ENCODE measurements around the gene TSPAN9.

TSPAN9 gene

DNA sequence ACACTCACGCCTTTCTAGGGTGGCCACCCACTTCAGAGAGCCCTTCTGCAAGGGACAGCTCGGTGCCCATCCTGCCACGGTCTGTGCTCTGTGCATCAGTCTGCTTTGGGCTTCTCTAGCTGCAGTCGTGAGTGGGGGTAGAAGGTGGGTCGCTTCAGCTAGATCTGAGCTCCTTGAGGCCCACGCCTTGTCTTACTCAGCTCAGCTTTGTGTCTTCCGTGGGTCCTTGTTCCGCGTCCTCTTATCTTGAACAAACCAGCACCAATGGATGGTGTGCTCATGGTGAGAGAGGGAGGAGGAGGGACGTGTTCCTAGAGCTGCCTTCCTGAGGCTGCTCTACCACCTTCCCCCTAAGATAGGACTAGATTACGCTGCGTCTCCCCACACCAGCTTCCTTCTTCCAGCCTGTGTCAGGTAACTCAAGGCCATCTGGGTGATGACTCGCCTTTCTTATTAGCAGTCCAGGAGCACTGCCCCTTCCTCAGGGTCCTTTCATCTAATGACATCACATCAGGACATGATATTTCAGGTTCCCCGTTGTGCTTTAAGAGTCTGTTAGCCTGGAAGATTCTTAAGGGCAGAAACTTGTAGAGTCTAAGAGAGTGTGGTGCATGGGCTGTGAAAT, 118.8 kb downstream of the TSPAN9 start:
- TF ChIP-seq SIN3A (IDR thresholded peaks at IDR 0.05; ENCODE audit: borderline replicate concordance, insufficient read depth, low read length) (no peak), TAF1 (IDR thresholded peaks at IDR 0.05; ENCODE audit: borderline replicate concordance, insufficient read depth, low read length) (no peak), FOXP2 (optimal IDR thresholded peaks at IDR 0.05; ENCODE audit: borderline replicate concordance, extremely low read depth, extremely low read length, insufficient read depth) (no peak), POLR2AphosphoS5 (IDR thresholded peaks at IDR 0.05; ENCODE audit: low read depth, low read length) (no peak)
- TF ChIP-seq, protein P1, sequence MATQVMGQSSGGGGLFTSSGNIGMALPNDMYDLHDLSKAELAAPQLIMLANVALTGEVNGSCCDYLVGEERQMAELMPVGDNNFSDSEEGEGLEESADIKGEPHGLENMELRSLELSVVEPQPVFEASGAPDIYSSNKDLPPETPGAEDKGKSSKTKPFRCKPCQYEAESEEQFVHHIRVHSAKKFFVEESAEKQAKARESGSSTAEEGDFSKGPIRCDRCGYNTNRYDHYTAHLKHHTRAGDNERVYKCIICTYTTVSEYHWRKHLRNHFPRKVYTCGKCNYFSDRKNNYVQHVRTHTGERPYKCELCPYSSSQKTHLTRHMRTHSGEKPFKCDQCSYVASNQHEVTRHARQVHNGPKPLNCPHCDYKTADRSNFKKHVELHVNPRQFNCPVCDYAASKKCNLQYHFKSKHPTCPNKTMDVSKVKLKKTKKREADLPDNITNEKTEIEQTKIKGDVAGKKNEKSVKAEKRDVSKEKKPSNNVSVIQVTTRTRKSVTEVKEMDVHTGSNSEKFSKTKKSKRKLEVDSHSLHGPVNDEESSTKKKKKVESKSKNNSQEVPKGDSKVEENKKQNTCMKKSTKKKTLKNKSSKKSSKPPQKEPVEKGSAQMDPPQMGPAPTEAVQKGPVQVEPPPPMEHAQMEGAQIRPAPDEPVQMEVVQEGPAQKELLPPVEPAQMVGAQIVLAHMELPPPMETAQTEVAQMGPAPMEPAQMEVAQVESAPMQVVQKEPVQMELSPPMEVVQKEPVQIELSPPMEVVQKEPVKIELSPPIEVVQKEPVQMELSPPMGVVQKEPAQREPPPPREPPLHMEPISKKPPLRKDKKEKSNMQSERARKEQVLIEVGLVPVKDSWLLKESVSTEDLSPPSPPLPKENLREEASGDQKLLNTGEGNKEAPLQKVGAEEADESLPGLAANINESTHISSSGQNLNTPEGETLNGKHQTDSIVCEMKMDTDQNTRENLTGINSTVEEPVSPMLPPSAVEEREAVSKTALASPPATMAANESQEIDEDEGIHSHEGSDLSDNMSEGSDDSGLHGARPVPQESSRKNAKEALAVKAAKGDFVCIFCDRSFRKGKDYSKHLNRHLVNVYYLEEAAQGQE (IDR thresholded peaks at IDR 0.05; ENCODE audit: insufficient read depth in 1 of 2, low read depth in 2 of 2, low read length in 2 of 2): no peak

DNA sequence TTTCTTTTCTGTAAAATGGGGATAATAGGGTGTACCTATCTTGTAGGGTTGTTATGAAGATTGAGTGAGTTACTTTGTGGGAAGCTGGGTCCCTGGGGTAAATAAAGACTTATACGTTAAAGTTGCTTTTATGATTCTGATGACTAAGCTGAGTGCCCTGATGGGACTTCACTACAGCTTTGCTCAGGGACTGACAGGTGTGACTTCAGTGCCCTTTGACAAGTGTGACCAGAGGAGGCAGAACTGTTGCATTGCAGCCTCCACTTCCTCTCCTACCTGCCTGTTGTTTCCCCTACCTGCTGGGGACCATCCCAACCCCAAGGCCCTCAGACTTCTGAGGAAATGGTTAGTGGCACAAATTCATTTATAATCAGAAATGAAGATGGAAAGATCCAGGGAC, 119.3 kb downstream of the TSPAN9 start:
- no peak for TF ChIP-seq TAF1 (IDR thresholded peaks at IDR 0.05; ENCODE audit: borderline replicate concordance, insufficient read depth, low read length)
- TF ChIP-seq, protein P1 (IDR thresholded peaks at IDR 0.05; ENCODE audit: insufficient read depth in 1 of 2, low read depth in 2 of 2, low read length in 2 of 2): no peak

DNA sequence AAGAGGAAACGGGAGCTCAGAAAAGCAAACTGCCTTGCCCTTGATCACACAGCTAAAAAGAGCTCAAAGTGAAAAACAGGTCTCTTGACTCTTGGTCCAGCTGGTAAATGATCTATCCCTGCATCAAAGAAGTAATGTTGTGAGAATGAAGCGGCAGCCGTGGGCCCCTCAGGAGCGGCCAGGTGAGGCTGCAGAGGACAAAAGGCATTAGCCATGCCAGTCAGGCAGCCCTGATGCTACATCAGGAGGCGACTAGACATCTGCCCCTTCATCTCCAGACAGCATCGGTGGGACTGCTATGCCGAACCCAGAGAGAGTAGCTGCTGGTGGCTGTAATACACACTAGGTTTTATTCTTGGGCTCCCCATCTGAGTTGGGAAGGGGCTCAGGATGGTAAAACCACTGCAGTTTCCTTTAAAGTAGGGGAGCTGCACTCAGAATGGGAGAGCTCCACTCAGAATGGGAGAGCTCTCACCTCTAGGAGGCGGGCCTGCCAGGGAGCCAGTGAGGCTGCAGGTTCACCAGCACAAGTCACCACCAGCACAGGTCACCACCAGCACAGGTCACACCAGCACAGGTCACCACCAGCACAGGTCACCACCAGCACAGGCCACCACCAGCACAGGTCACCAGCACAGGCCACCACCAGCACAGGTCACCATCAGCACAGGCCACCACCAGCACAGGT, 120.1 kb downstream of the TSPAN9 start:
- TF ChIP-seq, protein P1 (IDR thresholded peaks at IDR 0.05; ENCODE audit: insufficient read depth in 1 of 2, low read depth in 2 of 2, low read length in 2 of 2): no peak
- TF ChIP-seq POLR2AphosphoS5 (IDR thresholded peaks at IDR 0.05; ENCODE audit: low read depth, low read length): no peak
- TF ChIP-seq FOXP2 (optimal IDR thresholded peaks at IDR 0.05; ENCODE audit: borderline replicate concordance, extremely low read depth, extremely low read length, insufficient read depth): no peak

DNA sequence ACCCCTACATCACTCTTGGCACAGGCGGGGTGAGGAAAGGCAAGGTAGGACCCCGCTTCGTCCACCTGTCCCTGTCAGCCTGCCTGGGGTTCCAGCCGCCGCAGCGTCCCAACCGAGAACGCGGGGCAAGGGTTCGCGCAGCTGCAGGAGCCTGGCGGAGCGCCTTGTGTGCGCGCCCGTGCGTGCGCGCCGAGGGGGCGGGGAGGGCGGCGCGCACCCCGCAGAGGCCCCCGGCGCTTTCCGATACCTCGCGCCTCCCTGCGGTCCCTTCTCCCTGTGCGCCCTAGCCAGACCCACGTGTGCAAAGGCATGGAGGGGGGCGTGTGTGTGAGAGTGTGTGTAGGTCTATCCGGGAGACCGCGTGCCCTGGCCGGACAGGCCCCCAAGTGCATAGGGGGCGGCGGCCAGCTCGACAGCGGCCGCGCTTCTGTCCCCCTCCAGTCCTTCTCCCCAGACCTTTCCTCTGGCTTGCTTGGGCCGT, 122.4 kb downstream of the TSPAN9 start:
- TF ChIP-seq TAF1 (IDR thresholded peaks at IDR 0.05; ENCODE audit: borderline replicate concordance, insufficient read depth, low read length): no peak
- TF ChIP-seq SIN3A (IDR thresholded peaks at IDR 0.05; ENCODE audit: borderline replicate concordance, insufficient read depth, low read length): no peak
- no peak for TF ChIP-seq POLR2AphosphoS5 (IDR thresholded peaks at IDR 0.05; ENCODE audit: low read depth, low read length)
- no peak for TF ChIP-seq FOXP2 (optimal IDR thresholded peaks at IDR 0.05; ENCODE audit: borderline replicate concordance, extremely low read depth, extremely low read length, insufficient read depth)
- TF ChIP-seq, protein P1 (IDR thresholded peaks at IDR 0.05; ENCODE audit: insufficient read depth in 1 of 2, low read depth in 2 of 2, low read length in 2 of 2): no peak
